Kidney capillary endothelial cell (primary cell): ENCODE measurements around the gene OGFOD3.

Experiments
- DNase-seq: peaks from one replicate; pipeline ENCODE4 v3.0.0-alpha.2; 2018; ENCODE audit warnings: low spot score

Gene OGFOD3

DNA sequence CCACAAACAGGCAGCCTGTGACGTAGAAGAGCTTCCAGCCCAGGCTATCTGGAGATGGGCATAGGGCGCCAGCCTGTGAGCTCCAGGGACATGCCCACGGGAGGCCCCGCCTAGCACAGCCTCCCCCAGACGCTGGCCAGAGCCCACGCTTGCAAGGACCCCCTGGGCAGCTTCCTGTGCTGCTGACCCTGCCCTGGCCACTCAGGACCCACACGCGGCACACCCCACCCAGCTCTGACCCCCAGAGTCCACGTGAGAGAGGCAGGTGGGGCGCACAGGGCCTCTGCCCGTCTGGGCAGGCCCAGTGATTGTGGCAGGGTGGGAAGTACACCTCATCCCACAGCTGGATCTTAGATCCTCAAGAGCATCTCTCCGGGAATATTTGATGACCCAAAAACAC, 28.3 kb upstream of the OGFOD3 start:
- DNase-seq, result no peak

DNA sequence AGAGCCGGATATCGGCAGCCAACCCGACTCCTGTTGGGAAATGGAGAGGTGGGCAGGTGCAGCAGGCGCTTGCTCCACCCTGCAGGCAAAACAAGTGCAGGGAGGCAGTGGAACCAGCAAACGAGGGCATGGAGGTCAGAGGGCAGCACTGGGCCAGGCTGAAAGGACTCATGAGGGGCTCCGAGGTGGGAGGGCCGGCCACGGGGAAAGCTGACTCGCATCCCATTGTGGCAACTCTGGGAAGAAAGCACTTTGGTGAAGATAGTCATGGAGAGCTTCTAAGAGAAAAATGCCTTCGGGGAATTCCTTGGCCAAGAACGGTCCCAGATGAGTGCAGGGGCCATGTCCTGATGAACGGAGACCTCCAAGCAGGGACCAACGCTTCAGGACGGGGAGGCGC, 27.7 kb upstream of the OGFOD3 start:
- DNase-seq, result no peak

DNA sequence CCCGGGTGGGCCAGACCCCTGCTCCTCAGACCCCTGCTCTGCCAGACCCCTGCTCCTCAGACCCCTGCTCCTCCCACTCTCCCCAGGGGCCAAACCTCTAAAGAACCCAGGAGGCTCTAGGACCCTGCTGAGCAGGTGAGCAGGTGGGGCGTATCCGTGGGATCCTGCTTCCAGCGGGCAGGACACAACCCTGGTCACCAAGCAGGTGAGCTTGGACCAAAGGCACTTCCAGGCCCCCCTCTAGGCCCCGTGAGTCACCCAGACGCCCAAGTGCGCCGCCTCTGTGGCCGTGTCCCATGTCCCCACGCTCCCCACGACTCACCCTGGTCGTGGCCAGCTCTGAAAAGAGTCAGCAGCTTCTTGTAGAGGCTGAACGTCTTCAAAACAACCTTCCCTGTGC, 27.2 kb upstream of the OGFOD3 start:
- DNase-seq, result no peak

DNA sequence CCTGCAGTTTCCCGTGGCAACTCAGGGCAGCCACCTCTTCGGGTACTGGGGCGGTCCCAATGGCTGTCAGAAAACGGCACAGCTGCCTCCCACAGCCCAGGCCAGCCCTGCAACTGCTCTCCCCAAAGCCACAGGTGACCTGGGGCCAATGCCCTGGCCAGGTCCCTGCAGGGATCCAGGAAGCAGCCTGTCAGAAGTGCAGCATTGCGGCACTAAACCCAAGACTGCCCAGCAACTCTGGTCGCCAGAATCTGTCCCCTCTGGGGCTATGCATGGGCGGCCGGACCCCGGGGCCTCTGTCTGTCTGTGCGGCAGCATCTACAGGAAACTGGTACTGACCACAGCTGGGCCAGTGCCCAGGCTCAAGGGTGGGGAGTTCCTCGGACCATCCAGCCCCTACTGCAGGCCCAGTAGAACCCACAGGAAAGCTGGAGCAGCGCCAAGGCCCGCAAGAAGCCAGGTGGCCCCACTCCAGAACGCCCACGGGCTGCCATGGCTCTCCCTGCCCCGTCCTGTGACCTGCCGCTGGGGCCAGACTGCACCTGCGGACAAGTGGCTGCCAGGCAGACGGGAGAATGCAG, 26.6 kb upstream of the OGFOD3 start:
- no peak for DNase-seq

DNA sequence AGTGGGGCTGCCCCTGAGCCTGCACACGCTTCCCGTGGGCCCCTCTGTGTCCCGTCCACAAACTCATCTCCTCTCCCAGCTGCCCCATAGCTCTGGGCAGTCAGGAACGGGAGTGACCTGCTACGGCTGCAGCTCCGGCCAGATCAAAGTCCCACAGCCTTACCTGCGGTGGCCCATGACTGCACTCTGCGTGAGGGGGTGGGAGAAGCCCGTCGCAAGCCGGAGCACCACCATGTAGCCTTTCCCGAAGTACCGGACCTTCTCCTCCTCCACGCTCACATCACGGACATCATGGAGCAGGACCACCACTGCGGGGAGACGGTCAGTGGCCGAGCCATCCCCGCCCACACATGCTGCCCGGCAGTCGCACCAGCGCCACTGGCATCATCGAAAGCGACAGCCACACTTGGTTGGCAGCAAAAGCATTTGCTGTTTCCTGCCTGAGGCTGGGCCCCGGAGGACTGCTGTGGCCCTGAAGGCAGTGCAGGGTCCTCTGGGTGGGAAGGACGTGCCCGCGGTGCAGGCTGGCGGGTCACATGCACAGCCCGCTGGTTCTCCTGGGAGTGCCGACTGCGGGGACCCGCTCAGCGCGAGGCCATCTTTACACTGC, 26.0 kb upstream of the OGFOD3 start:
- no peak for DNase-seq

- DNase-seq, result no peak
These were observed 25.3 kb upstream of the OGFOD3 start for GRCh38 chr17:82443465-82444283.

- no peak for DNase-seq
These were observed 24.5 kb upstream of the OGFOD3 start for GRCh38 chr17:82442643-82443464.

- DNase-seq, result no peak
These were observed 23.5 kb upstream of the OGFOD3 start for GRCh38 chr17:82441691-82442487.

DNA sequence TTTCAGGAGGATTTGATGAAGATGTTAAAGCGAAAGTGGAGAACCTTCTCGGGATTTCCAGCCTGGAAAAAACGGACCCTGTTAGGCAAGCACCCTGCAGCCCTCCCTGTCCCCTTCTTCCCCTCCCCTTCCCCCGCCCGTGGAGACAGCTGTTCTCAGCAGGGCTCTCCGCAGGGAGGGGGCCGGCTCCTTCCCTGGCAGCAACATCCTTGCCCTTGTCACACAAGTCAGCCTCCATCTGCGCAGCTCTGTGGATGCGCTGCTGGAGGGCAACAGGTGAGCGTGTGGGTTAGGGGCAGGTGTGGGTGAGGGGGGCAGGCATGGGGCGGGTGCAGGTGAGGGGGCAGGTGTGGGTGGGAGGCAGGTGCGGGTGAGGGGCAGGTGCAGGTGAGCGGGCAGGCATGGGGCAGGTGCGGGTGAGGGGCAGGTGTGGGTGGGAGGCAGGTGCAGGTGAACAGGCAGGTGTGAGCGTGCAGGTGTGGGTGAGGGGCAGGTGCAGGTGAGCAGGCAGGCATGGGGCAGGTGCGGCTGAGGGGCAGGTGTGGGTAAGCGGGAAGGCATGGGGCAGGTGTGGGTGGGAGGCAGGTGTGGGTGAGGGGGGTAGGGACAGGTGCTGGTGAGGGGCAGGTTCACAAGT, 22.7 kb upstream of the OGFOD3 start:
- DNase-seq, result no peak

- DNase-seq, result no peak
These were observed 22.1 kb upstream of the OGFOD3 start for GRCh38 chr17:82440469-82440981.

DNA sequence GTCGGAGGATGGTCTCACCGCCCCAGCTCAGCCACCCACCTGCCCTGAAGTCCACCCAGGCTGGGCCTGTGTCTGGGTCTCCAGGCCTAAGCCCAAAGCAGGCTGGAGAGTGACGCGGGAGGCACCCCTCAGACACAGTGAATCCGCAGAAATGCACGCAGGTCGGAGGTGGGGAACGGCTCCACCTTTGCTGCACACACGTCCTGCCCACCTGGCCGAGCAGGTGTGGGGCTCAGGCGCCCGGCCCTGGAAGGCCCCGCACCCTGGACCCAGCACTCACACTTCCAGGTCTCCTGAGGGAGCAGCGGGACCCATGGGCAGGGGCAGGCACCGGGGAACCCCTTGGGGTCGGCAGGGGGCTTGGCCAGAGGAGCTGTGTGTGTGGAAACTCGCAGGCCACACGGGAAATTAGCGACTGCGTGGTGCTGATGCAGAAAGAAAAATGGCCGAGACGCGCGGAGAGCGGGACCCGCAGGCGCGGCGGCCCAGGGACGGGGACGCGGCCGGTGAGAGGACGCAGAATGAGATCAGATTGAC, 21.5 kb upstream of the OGFOD3 start:
- no peak for DNase-seq

GRCh38 chr17:82439194-82439828, 20.9 kb upstream of the OGFOD3 start:
- no peak for DNase-seq

DNA sequence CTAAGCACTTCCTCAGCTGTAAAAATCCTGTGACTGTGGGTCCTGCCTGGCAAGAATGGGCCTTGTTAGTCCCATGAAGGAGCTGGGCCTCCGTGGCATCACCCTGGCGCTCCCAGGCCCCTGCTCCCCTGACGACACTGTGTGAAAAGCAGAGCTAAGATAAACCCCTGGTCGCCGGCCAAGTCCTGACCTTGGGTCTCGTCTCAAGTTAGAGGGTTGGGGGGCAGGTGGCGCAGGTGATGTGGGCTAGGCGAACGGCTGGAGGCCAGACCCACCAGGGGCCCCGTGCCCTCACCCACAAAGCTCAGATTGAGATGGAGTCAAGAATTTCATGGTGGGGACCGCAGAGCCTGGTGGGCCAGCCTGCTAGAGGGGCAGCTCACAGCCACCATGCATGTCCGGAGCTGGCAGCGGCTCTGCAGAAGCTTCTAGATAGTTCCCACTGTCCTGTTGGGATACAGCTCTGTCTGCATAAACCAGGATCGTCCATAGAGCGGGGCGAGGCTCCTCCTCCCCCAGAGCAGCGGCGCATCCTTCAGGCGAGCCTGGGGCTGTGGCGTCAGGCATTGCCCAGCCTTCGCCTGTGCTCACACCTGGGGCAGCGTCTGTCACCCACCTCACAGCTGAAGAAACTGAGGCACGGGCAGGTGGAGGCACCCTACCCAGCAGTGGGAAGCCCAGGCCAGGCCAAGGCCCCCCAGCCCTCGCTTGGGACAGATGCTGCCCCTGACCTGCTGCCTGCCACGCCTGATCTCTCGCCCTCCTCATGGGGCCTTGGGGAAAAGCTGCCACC, 20.2 kb upstream of the OGFOD3 start:
- no peak for DNase-seq

DNA sequence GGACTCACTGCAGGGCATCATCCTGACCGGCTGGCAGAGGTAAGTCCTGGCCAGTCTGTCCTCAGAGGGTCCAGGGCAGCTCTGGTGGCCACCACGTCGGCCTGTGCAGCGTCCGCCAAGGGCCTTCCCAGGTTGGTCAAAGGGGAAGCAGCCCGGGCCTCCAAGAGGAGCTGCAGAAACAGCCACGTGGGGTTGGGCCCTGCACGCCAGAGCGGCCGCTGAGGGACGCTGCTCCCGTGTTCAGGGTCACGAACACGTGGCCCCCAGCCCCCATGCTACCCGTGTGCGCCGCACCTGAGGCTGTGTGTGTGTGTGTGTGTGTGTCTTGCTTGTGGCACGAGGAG, 18.9 kb upstream of the OGFOD3 start:
- DNase-seq, result no peak

GRCh38 chr17:82436601-82437324, 18.4 kb upstream of the OGFOD3 start:
- no peak for DNase-seq

GRCh38 chr17:82435601-82436583, 17.5 kb upstream of the OGFOD3 start:
- DNase-seq, result no peak

DNA sequence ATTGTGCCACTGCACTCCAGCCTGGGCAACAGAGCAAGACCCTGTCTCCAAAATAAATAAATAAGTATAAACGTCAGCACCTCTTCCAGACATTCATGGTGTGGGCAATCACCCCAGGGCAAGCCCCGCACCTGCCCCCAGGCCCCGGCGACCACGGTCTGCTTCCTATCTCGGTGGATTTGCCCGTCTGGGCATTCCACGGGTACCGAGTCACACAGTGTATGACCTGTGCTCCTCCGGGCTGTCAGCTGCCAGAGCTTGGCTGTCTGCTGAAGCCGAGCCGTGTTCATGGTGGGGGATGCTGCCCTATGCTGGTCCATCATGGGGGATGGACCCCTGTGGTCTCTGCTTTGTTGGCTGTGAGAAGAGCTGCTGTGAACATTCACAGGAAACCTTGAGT, 16.7 kb upstream of the OGFOD3 start:
- DNase-seq, result no peak

DNA sequence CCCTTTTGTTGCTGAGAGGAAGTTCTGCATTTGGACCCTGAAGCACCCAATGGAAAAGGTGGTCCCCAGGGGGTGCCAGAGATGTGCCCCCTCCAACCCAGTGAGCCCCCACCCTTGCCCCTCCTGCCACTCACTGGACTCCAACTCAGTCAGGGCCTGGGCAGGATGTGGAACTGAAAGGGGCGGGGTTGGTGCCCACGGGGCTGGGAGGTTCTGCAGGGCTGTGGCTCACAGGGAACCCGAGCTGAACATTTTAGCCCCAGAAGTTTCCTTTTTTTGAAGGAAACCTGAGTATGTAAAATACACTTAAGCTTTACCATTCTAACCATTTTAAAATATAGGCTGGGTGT, 15.8 kb upstream of the OGFOD3 start:
- no peak for DNase-seq
